ENCODE measurements around the gene FYCO1. TPM values are rescaled to one million over a fixed set of nuclear protein-coding genes. Genes with fewer than 3 reads are reported as not detected.
"Not testable (repeated sequence)": the region's sequence is repeated elsewhere in the genome, so short reads cannot be mapped to it uniquely, and the experiment has no call there.

Gene FYCO1
- polyA plus RNA-seq, 1 donor from 2014 or later: 3.3 TPM

DNA sequence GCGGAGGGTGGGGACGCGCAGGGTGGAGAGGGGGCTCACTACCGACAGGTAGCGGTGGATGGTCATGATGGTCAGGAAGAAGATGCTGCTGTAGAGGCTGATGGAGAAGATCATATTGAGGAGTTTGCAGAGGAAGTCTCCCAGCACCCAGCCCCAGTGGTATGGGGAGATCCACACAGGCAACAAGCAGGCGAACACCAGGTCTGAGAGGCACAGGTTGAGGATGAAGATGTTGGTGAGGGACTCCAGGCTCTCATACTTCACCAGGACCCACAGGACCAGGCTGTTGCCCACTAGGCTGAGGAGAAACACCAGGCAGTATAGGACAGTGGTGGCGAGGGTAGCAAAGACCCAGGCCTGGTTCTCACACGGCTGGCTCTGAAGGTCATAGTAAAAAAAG lies 25.9 kb upstream of the FYCO1 start:
- H3K27me3 Mint-ChIP-seq: peaks cover 1% of the 10 kb centered on the region
- peaks cover 2% of the 10 kb centered on the region for H3K36me3 Mint-ChIP-seq
- H3K4me3 Mint-ChIP-seq: no peak overlapping the region
- no peaks in the 10 kb centered on the region for H3K4me1 Mint-ChIP-seq
- H3K27ac Mint-ChIP-seq: no peak overlapping the region
- H3K9me3 Mint-ChIP-seq: peaks cover 0 to 2% (median 0%) of the 10 kb centered on the region in 3 donors

DNA sequence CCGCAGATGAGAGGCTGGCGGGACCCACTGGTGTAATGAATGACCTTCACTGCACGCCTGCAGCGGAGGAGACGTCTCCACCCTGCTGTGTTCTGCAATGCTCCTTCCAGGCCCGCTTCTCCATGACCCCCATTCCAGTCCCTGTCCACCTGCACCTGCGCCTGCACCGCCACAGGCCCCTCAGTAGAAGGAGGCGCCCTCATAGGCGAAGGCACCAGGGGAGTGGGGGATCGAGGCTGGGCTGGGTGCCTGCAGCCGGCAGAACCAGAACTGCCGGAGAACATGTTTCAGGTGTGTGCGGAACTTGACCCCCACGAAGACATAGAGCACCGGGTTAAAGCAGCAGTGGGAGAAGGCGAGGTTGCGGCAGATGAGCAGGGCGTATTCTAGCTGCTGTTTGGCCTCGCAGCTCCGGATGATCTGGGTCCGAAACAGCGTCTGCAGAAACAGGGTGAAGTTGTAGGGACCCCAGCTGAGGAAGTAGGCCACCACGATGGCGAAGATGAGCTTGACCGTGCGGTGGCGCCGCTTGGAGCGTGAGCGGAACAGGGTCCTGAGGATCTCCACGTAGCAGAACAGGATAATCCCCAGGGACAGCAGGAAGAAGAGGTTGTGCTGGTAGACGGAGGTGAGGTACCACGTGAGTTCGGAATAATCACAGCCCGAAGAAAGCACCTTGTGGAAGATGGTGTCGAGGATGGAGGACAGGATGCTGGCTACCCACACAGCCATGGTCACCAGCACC lies 25.3 kb upstream of the FYCO1 start:
- H3K4me3 Mint-ChIP-seq: no peak overlapping the region
- no peaks in the 10 kb centered on the region for H3K4me1 Mint-ChIP-seq
- no peak overlapping the region for H3K27ac Mint-ChIP-seq
- peaks cover 2% of the 10 kb centered on the region for H3K36me3 Mint-ChIP-seq
- peaks cover 0 to 2% (median 0%) of the 10 kb centered on the region in 3 donors for H3K9me3 Mint-ChIP-seq
- H3K27me3 Mint-ChIP-seq: peaks cover 1% of the 10 kb centered on the region

DNA sequence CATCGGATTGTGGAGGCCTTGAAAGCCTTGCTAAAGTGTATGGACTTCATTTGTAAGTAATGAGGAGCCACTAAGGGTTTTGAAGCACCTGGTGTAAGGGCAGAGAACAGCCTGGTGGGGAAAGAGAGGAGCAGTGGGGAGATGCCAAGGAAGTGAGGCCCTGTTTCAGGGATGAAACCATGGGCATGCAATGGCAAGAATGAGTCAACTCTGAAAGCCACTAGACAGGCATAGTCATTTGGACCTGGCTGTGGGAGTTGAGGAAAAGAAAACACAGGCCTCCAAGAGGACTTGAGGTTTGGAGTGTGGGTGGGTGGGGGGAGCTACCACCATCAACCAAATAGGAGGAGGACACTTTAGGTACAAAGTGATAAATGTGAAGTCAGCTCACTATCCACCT lies 24.1 kb upstream of the FYCO1 start:
- H3K36me3 Mint-ChIP-seq: peaks cover 2% of the 10 kb centered on the region
- H3K27me3 Mint-ChIP-seq: peaks cover 1% of the 10 kb centered on the region
- H3K4me1 Mint-ChIP-seq: no peaks in the 10 kb centered on the region
- H3K4me3 Mint-ChIP-seq: no peak overlapping the region
- H3K27ac Mint-ChIP-seq: no peak overlapping the region
- peaks cover 0 to 5% (median 0%) of the 10 kb centered on the region in 3 donors for H3K9me3 Mint-ChIP-seq

DNA sequence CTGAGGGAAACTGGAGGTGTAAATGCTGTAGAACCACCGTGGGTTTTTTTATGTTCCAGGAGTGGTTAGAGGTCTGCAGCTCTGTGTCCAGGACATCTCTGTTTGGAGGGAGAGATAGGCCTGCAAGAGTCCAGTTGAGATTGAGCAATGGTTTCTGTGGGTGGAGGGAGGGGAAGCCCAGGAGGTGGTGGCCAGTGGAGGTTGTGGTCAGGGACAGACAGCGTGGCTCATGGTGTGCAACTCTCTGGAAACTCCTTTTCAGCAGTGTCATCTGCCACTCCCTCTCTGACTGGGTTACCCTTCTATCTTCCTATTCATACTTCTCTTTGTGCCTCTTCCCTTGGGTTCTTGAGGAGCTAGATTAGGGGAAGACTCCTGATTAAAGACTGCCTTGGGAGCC lies 22.1 kb upstream of the FYCO1 start:
- Mint-ChIP-seq H3K36me3 (peaks cover 2% of the 10 kb centered on the region), H3K9me3 (peaks cover 0 to 5% (median 0%) of the 10 kb centered on the region in 3 donors), H3K4me1 (no peaks in the 10 kb centered on the region), H3K27me3 (peaks cover 1% of the 10 kb centered on the region), H3K4me3 (no peak overlapping the region), H3K27ac (no peak overlapping the region)

DNA sequence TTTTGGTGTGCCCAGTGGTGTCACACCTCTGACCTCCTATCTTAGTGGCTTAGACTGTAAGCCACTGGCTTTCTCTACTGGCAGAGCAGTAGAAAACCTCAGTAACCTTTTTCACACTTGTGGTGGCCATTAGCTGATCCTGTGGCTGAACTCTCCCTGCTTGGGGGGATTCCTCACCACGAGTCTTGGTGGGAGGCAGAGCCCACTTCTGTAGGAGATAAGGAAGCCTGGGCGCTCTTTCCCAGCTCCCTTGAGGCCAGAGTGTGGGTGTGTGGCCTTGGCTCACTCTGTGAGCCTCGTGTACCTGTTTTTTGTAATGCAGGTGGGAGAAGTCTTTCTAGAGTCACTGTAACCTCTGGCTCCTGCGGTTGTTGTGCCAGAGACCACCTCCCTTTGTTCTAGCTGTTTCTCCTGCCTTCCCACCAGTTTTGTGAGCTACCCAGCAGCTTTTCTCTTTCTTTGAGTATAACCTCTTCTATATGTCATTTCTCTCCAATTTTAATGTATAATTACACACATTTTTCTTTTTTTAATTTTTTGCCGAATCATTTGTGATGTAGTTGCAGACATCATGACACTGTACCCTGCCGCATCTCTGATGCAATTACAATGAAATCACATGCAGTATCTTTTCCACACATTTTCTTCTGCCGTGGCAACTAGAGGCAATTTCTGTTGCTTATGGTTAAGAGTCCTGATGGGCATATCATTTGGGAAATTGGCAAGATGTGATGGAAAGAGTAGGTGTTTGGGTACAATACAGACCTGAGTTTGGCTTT lies 17.9 kb upstream of the FYCO1 start:
- H3K4me1 Mint-ChIP-seq: no peaks in the 10 kb centered on the region
- H3K27ac Mint-ChIP-seq: no peak overlapping the region
- H3K27me3 Mint-ChIP-seq: no peaks in the 10 kb centered on the region
- peak overlapping the region in 1 of 4 donors; percentile 69 for H3K4me3 Mint-ChIP-seq
- peaks cover 2% of the 10 kb centered on the region for H3K36me3 Mint-ChIP-seq
- H3K9me3 Mint-ChIP-seq: peaks cover 0 to 3% (median 0%) of the 10 kb centered on the region in 3 donors

DNA sequence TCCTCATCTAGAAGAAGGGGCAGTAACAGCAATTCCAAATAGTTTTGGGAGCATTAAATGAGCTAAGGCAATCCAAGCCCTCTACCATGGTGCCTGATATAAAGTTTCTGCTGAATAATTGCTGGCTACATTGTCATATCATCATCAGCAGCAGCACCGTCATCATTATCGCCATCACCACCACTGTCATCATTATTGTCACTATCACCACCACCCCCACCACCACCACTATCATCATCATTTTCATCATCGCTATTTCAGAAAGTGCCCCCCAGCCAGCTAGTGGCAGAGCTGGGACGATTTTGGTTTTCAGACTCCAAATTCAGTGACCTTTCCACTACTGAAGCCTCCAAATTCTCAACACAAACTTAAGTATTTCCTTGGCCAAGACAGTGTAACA lies 16.6 kb upstream of the FYCO1 start:
- H3K27ac Mint-ChIP-seq: no peak overlapping the region
- H3K36me3 Mint-ChIP-seq: no peaks in the 10 kb centered on the region
- no peak overlapping the region for H3K4me3 Mint-ChIP-seq
- H3K27me3 Mint-ChIP-seq: no peaks in the 10 kb centered on the region
- H3K9me3 Mint-ChIP-seq: peaks cover 0 to 4% (median 0%) of the 10 kb centered on the region in 3 donors
- H3K4me1 Mint-ChIP-seq: no peaks in the 10 kb centered on the region

DNA sequence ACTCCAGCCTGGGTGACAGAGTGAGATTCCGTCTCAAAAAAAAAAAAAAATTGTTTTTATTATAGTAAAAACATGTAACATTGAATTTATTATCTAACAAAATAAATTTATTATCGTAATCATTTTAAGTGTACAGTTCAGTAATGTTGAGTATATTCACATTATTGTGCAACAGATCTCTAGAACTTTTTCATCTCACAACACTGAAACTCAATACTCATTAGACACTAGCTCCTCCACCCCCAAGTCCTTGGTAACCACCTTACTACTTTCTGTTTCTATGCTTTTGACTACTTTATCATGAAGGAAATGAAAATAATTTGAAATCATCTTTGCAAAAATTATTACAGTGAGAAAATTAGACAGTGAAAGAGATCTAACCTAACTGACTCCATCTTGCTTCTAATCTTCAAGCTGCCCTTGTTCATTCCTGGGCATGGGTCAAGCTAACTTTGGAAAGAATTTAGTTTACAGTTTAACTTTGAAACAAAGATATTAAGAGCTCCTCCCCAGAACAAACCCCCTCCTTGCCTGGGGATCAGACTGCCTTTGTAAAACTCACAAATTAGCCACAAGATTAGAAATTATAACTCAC lies 15.0 kb upstream of the FYCO1 start:
- Mint-ChIP-seq H3K27me3 (no peaks in the 10 kb centered on the region), H3K4me1 (no peaks in the 10 kb centered on the region), H3K9me3 (peaks cover 0 to 3% (median 0%) of the 10 kb centered on the region in 3 donors), H3K27ac (no peak overlapping the region), H3K4me3 (no peak overlapping the region), H3K36me3 (no peaks in the 10 kb centered on the region)

DNA sequence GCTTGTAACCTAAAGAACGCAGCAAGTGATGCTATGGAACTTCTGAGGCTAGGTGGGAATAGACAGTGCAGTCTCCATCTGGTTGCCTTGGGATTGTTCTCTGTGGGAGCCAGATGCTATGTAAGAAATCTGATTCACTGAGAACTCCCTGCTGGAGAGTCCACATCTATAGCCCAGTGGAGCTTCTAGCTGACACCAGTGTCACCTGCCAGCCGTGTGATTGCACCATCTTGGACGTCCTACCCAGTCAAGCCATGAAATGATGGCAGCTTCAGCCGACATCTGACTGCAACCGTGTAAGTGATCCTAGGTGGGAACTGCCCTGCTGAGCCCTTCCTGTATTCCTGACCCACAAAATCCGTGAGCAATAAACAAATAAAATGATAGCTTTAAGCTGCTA lies 12.4 kb upstream of the FYCO1 start:
- peaks cover 0 to 3% (median 0%) of the 10 kb centered on the region in 3 donors for H3K9me3 Mint-ChIP-seq
- no peaks in the 10 kb centered on the region for H3K4me1 Mint-ChIP-seq

DNA sequence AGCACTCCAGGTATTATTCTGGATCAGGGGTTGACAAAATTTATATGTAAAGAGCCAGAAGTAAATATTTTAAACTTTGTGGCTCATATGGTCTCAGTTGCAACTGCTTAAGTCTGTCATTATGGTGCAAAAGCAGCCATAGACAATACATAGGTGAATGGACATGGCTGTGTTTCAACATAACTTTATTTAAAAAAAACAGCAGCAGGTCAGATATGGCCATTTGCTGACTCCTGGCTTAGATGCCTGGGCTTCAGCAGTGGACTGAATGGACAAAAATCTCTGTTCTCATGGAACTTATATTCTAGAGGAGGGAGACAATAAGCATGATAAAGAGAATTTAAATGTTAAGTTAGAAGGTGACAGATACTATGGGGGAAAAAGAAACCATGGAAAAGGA lies 11.7 kb upstream of the FYCO1 start:
- H3K4me3 Mint-ChIP-seq: peak overlapping the region in 1 of 4 donors; percentile 17
- no peak overlapping the region for H3K27ac Mint-ChIP-seq
- no peaks in the 10 kb centered on the region for H3K27me3 Mint-ChIP-seq
- H3K4me1 Mint-ChIP-seq: no peaks in the 10 kb centered on the region
- H3K9me3 Mint-ChIP-seq: peaks cover 0 to 3% (median 0%) of the 10 kb centered on the region in 3 donors
- no peaks in the 10 kb centered on the region for H3K36me3 Mint-ChIP-seq

More for the DNA sequence above, 12.4 kb upstream of the FYCO1 start:
- no peaks in the 10 kb centered on the region for H3K27me3 Mint-ChIP-seq
- H3K4me3 Mint-ChIP-seq: no peak overlapping the region
- H3K27ac Mint-ChIP-seq: peak overlapping the region in 1 of 3 donors; percentile 16
- H3K36me3 Mint-ChIP-seq: no peaks in the 10 kb centered on the region

DNA sequence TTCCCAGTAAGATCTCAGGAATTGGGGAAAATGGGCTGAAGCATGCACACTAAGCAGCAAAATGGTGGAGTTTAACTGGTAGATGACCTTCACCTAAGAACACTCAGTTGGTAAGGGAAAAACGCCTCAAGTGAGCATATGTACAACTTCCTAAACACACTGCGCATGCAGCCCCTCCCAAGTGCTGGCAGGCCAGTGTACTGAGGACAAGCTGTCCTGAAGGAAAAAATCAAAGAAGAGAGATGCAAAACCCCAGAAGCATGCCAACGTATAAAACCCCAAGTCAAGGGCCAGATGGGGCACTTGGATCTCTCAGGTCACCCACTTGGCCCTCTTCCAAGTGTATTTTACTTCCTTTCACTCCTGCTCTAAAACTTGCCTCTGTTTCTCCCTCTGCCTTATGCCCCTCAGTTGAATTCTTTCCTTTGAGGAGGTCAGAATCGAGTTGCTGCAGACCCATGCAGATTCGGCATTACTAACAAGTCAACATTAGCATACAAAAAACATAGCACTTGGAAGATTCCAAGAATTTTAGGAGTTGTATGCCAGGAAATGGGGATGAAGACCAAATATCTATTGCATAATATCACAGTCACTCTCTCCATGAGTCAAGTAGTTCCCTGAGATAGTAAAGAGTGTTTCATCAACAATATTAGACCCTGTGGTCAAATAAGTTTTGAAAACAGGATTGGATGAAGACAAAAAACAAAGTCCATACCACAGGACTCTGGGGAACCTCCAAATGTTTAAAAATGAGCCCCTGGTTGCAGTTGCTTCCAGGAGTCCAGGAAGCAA lies 10.8 kb upstream of the FYCO1 start:
- peak overlapping the region in 1 of 4 donors; percentile 28 for H3K4me3 Mint-ChIP-seq
- peaks cover 1% of the 10 kb centered on the region for H3K27me3 Mint-ChIP-seq
- H3K9me3 Mint-ChIP-seq: peaks cover 0 to 3% (median 0%) of the 10 kb centered on the region in 3 donors
- H3K27ac Mint-ChIP-seq: no peak overlapping the region
- H3K36me3 Mint-ChIP-seq: no peaks in the 10 kb centered on the region
- H3K4me1 Mint-ChIP-seq: no peaks in the 10 kb centered on the region

DNA sequence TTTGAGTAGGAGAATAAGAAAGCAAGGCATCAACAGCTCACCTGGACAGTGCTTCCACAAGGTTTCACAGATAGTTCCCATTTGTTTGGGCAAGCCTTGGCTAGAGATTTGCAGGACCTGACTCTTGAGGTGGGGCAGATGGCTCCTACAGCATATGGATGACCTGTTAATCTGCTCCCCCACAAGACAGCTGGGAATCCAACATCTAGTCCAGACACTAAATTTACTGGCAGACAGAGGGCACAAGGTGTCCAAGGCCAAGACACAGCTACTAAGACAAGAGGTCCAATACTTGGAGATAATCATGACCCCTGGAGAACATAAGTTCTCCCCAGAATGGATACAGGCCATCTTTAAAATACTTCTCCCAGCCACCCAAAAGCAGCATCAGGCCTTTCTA lies 8.1 kb upstream of the FYCO1 start:
- peaks cover 13% of the 10 kb centered on the region for H3K27me3 Mint-ChIP-seq
- H3K9me3 Mint-ChIP-seq, H3K4me3 Mint-ChIP-seq, H3K4me1 Mint-ChIP-seq, H3K36me3 Mint-ChIP-seq, H3K27ac Mint-ChIP-seq: not testable (repeated sequence)

DNA sequence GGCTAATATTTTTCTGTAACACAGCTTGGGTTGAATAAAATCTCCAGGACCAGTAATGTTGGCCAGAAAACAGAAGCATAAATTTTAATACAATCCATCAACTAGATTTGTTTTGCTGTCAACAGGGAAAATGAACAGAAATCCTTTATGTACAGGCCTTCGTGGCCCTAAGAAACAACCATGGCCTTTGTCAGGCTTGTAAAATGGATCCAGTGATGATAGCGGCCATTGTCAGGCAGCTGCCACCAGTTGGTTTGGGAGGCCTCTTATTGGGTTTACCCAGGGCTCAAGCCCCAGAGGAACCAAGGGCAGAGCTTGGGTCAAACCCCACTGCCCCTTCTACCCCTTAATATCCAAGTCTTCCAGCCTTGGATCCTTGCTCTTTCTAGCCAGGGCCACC lies 5.6 kb upstream of the FYCO1 start:
- peaks cover 0 to 5% (median 3%) of the 10 kb centered on the region in 3 donors for H3K4me1 Mint-ChIP-seq
- no peak overlapping the region for H3K27ac Mint-ChIP-seq

DNA sequence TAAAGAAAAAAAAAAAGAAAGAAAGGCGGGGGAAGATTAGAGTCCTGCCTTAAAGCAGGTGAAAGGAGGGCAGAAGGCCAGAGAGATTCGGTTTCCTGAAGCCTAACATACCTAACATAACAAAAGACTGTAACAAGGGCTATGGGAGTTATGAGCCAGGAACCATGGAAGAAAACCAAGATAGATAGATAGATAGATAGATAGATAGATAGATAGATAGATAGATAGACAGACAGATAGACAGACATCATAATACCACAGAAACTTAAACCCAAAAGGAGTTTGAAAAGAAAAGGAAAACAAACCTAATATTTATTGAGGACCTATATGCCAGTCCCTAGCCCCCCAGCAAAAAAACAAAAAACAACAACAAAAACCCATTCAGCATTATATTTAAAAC lies 2.3 kb upstream of the FYCO1 start:
- H3K9me3 Mint-ChIP-seq: no peaks in the 10 kb centered on the region
- peaks cover 13% of the 10 kb centered on the region for H3K27me3 Mint-ChIP-seq
- no peak overlapping the region for H3K27ac Mint-ChIP-seq
- H3K4me1 Mint-ChIP-seq: peaks cover 15 to 18% (median 16%) of the 10 kb centered on the region in 3 donors
- no peaks in the 10 kb centered on the region for H3K36me3 Mint-ChIP-seq
- H3K4me3 Mint-ChIP-seq: peak overlapping the region in 1 of 4 donors; percentile 11

More for the DNA sequence above, 5.6 kb upstream of the FYCO1 start:
- Mint-ChIP-seq H3K9me3 (no peaks in the 10 kb centered on the region), H3K4me3 (no peak overlapping the region), H3K27me3 (peaks cover 13% of the 10 kb centered on the region), H3K36me3 (no peaks in the 10 kb centered on the region)

DNA sequence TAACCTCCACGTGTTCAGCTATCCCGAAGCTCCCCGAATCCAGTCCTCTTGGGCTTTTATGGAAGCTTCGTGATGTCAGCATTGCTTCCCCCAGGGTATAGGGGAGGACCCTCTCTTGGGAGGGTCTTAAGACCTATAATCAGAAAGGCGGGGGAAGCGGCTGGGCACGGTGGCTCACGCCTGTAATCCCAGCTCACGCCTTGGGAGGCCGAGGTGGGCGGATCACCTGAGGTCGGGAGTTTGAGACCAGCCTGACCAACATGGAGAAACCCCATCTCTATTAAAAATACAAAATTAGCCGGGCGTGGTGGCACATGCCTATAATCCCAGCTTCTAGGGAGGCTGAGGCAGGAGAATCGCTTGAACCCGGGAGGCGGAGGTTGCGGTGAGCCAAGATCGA lies 1.9 kb upstream of the FYCO1 start:
- Mint-ChIP-seq H3K4me1 (peaks cover 20 to 23% (median 20%) of the 10 kb centered on the region in 3 donors), H3K27me3 (peaks cover 13% of the 10 kb centered on the region)
- not testable (repeated sequence) for H3K9me3 Mint-ChIP-seq, H3K27ac Mint-ChIP-seq, H3K4me3 Mint-ChIP-seq, H3K36me3 Mint-ChIP-seq

All from IgD-negative memory B cell (primary cell).